Left forelimb (tissue), 1 donor: ENCODE data around the gene CRIM1.

ENCODE experiments used
- DNase-seq: peaks from one replicate; pipeline ENCODE4 v3.0.0-alpha.2; 2018; ENCODE audit warnings: low spot score

CRIM1 gene

DNA sequence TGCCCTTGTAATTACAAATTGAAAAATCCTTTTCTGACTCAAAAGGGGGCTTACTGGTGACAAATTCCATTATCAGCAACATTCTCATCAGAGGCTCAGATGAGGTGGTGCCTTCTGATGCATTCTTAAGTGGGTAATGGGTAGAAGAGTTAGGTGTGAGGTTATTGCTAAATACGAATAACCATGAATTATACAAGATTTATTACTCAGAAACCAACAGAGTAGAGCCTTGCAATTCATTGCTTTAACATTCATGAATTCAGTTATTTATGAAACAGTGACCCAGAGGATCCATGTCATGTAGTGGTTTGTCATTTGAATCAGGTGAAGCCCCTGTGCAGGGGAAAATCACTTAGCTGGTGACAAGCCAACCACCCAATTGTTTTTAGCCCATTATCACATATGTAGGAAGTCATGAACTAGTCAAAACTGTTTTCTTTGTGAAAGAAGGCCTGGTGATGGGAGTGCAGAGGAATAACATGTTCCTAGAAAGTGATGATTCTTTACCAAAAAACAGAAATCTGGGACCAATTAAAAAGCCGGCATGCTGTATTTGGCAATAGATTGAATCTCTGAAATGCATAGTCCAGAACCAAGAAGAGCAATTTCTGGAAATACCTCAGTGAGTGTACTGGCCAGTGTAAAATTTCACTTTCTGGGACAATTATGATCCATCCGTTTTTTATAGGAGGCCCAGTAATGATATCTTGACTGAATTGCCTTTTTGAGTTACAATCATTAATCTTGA lies 70.2 kb downstream of the CRIM1 start:
- no peak for DNase-seq

- DNase-seq = no peak
Observed at GRCh38 chr2:36427790-36428243, 72.2 kb downstream of the CRIM1 start.

DNA sequence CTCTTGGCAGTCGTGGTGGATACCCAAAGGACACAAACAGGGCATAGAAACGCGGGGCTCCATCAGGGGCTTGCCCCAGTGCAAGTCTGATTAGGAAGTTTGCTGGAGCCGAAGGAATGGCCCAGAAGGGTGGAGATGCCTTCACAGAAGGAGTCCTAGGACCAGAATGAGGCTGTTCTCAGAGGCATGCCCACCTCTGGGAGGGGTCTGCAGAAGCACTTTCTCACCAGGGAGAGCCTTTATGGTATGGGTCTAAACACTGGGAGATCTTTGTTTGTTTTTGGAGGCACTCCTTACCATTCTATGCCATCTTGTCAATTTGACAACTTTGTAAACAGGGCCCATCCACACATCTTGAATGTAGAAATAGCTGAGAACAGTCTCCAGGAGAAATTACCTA lies 75.0 kb downstream of the CRIM1 start:
- no peak for DNase-seq

GRCh38 chr2:36432479-36432878 lies 76.9 kb downstream of the CRIM1 start:
- DNase-seq = no peak

- DNase-seq = no peak
Observed at GRCh38 chr2:36433311-36434217, 78.0 kb downstream of the CRIM1 start.

- DNase-seq = no peak
Observed at GRCh38 chr2:36438449-36438977, 82.9 kb downstream of the CRIM1 start.

- DNase-seq = no peak
Observed at GRCh38 chr2:36439084-36439483, 83.5 kb downstream of the CRIM1 start.

- DNase-seq = no peak
Observed at GRCh38 chr2:36441065-36441625, 85.6 kb downstream of the CRIM1 start.

GRCh38 chr2:36441816-36442215 lies 86.2 kb downstream of the CRIM1 start:
- DNase-seq = no peak

DNA sequence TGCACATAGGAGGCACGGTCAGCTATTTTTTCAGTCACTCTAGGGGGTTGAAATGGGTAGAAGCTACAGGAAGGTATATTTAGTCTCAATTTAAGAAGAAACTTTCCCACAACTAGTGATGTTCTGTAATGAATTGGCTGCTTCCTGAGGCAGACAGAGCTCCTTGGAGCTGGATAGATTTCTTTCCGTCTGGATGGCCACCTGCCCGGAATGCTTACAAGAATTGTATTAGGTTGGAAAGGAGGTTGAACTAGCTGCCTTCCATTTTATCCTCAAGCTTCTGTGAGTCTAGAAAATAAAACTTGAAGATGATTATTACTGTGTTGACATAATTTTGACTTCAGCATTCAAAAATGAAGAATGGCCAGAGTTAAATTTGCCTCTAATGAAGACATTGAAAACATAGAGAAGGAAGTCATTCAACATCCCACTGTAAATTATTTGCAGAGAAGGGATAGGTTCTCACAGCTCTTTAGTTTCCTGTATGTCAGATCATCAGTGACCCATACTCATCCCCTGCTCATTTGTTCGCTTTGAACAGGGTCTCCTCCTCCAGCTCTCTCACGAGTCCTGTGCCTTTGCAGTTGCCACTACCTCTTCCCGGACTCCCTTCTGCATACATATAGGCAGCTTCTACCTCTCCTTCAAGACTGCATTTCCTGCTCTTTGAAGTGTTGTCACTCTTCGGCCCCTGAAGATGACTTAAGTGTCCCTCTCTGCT lies 88.8 kb downstream of the CRIM1 start:
- DNase-seq = no peak

DNA sequence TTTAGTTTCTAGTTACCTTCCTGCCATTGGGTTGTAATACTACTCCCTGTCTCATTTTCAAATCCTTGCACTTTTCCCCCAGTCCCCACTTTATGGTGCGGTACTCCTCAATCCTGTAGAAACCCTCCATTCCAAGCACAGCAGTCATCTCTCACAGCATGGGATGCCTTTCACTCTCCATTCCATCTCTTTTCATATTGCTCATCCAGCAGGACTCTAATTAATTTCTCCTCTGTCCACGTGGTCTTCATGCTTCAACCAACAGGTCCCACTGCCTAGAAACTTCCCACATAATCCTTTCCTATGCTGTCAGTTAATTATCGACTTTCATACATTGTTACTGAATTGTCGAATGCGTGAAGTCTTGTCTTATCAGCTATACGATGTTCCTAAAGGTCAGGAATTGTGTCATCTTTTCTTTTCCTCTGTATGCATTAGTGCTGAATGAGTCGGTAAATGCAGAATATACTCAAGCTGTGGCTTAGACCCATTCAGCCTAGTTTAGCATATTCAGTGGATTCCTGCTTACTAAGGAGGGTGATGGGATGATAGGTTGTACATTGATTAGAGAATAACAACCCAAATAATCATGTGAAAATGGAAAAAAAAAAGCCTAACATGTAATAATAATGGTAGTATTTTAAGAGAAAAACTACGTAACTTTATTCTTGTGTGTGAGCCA lies 89.7 kb downstream of the CRIM1 start:
- DNase-seq = no peak

DNA sequence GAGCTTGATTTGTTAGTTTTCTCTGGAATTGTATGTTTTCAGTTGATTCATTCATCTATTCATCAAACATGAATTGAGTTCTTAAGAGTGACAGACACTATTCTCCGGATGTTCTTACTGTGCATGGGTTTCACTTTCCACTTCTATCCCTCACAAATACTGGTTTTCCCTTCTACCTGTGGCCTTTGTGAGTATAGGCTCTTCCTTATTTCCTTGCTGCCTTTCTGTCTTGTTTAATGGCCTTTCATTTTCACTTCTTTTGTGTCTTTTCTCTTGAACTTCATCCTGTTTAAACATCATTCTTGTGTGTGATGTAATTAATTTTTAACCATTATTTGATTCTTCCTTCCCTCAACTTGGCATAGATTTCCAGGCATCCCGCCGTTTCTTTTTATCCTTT lies 90.7 kb downstream of the CRIM1 start:
- DNase-seq = no peak

DNA sequence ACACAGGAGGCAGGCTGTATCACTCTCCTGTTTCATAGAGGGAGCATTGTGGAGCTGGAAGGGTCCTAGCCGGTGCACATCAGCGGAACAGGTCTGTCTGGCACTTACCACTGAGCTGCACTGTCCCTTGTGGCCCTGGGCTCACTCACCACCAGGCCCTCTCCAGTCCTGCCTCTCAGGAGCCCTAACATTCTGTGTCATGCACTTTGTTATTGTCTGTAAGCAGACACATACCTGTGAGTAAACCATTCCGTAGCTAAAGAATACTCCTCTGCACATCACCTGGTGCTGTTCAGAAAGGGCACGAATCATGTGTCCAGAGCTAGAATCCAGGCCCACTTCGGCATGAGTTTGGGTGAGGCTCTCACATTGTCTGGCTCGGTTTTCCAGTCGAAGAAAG lies 93.6 kb downstream of the CRIM1 start:
- DNase-seq = no peak

DNA sequence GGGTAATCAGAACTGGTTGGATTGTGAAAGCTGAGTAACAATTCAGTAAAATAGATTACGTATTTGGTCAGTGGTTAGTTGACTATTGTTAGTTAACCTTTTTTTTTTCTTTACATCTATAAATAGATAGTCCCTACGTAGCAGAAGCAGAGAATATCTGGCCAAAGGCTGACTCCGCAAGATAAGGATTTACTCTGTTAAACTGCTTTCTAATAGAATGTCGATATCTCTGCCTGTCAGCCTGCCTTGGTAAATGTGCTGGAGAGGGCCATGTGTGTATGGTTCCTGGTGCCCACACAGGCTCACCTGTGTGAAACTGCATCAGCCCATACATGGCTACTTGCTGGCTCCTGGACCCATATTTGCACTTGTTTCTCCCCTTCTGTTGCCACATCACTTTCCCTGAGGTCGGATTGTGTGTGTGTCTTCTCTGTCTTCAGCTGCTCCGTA lies 94.4 kb downstream of the CRIM1 start:
- DNase-seq = no peak

DNA sequence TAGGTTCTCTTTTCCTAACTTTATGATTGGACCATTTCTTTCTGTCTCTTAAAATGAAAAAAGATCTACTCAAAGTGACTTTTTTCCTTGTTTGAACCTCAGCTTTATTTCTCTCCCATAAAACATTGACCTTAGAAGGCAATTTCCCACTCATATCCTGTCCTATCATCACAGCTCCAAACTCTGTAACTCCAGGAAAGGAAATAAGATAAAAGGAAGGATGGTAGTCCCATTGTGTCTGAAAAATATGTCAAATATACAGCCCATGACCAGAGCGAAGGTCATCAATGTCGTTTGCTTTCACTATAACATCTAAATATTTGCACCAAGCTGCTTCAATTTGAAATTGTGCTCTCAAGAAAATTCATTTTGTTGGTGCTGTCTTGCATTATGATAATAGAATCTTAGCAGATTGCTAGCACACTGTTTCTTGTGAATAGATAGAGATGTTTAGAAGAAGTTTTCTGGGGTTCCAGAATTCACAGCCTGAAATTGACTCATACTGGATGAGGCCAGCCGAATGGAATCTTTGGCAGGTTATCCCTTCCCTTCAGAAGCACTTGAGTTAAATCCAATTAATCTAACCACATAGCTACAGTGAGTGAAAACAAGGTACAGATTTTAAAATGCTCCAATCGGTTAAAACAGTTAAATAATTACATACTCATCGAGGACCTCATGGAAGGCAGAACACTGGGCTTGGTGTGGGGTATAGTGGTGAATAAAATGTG lies 95.1 kb downstream of the CRIM1 start:
- DNase-seq = no peak

DNA sequence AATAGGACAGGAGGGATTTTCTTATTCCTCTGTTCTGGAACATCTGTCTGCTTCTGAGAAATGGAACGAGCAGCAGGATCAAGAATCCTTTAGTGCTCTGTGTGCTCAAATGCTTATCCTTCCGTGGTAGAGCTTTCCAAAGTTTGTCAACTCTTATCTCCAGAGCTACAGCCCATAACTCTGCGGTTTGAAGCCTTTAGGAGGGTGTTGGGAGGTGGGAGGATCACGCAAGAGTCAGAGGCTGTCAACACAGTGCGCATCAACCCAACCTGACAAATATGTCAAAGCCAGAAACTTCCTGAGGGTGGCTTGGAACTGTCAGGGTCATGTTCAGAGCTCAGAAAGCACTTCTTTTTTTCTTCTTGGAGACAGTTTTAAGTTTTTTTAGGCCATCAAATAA lies 95.9 kb downstream of the CRIM1 start:
- no peak for DNase-seq

DNA sequence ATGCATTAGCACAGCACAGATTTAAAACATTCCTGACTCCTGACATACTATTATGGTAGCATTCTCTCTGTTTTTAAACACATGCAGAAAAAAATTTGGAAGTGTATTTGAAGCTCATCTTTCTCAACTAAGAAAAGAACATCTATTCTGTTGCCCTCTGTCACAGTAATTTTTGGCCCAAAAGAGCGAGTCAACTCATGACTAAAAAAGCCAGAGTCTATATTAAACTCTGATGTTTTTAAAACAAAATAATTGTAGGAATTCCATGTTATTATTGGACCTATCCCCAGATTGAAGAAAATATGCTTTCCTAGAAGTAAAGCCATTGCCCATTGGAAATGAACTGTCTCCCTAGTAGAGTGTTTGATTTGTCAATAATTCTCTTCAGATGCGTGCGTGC lies 96.7 kb downstream of the CRIM1 start:
- DNase-seq = no peak

DNA sequence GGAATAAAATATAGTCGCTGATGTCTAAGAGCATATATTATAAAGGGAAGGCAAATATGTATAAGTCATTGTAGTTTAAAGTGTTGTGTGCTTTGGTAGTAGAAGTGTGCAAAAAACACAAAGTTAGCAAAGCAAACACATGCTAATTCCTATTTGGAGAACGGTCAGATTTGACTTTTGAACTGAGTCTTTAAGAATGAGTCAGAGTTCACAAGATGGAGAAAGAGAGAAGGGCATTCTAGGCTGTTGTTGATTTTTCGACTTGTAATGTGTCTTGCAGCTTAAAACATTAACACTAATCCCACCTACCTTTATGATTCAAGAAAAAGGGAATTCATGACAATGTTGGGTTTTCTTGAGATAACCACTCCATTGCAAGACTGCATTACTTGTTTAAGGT lies 98.1 kb downstream of the CRIM1 start:
- no peak for DNase-seq

- DNase-seq = no peak
Observed at GRCh38 chr2:36455011-36455410, 99.4 kb downstream of the CRIM1 start.

DNA sequence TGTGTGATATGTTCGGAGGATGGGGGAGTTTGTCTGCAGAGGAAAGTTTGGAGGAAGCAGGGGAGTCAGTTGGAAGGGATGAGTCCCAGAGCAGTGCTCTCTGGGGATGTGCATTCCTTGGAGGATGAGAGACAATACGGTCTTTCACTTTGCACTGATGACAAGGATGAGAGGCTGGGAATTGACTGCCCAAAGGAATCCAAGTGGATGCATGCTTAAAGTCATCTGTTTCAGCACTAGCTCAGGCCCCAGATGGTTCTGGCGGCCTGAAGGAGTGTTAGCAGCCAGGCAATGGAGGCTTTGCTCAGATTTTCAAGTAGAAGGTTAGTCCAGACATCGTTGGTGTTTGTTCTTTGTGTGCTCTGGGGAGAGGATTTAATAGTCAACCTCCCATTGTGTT lies 100.2 kb downstream of the CRIM1 start:
- no peak for DNase-seq
